Psoas muscle (tissue), 8 donors: ENCODE measurements around the gene AUTS2. TPM values are rescaled to one million over a fixed set of nuclear protein-coding genes. Genes with fewer than 3 reads are reported as not detected.

Source experiments
- ATAC-seq, 4 donors: fragments of 200-7000 bp; cut with Tn5 transposase; one replicate each; pipeline ENCODE4 v1.9.1; 2020; ENCODE audit warnings: moderate library complexity in 3 of 4, mild to moderate bottlenecking in 2 of 4
- DNase-seq, 2 donors: peaks; one replicate each; pipeline ENCODE4 v3.0.0-alpha.2; 2020
- H3K27ac ChIP-seq: fragments of 200-600 bp; one replicate; pipeline ENCODE4 v1.8.0; 2022
- H3K27me3 ChIP-seq, 3 donors: fragments of 200-600 bp in 1 of 3; one replicate each; pipeline versions ENCODE4 v1.6.1 to v1.8.0; 2013 to 2022; ENCODE audit warnings: low read length in 2 of 3, mild to moderate bottlenecking in 2 of 3, moderate library complexity in 1 of 3; ENCODE audit not compliant: insufficient read depth in 3 of 3
- H3K36me3 ChIP-seq, 2 donors: fragments of 200-600 bp in 1 of 2; one replicate each; pipeline versions ENCODE4 v1.6.1 to v1.8.0; 2013 to 2022; ENCODE audit warnings: low read depth in 1 of 2, mild to moderate bottlenecking in 1 of 2, moderate library complexity in 1 of 2; ENCODE audit not compliant: insufficient read depth in 1 of 2
- H3K4me1 ChIP-seq: fragments of 200-600 bp; one replicate; pipeline ENCODE4 v1.8.0; 2022
- H3K4me3 ChIP-seq: fragments of 200-600 bp; one replicate; pipeline ENCODE4 v1.8.0; 2022; ENCODE audit warnings: mild to moderate bottlenecking
- H3K9me3 ChIP-seq: fragments of 200-600 bp; one replicate; pipeline ENCODE4 v1.8.0; 2022
- CTCF ChIP-seq: fragments of 200-600 bp; IDR thresholded peaks from one replicate; pipeline ENCODE4 v1.8.0; 2022; ENCODE audit warnings: antibody characterized with exemption
- WGBS, 3 donors: extraction: QIAGEN DNeasy Blood & Tissue Kit; methylation state at CpG; one replicate each; pipeline versions ENCODE4 v1.1.6 to v1.1.7; 2013; 5-methylcytosine and 5-hydroxymethylcytosine counted together
- intact Hi-C, 2 donors: fragments of 100-400 bp; cut with DNase I; formaldehyde crosslinking; loops; one replicate each; pipeline versions ENCODE4 v1.11.0 to v1.14.2; 2022
- polyA plus RNA-seq, 3 donors: library from polyadenylated mRNA; stranded (reverse); fragments of 200-250 nt; gene quantifications; one replicate each; pipeline ENCODE4 v1.2.3, GENCODE V29; 2013
- total RNA-seq, 4 donors: library from RNA; stranded (reverse); fragmentation: NEBNext Ultra II Directional in 2 of 4; extraction: Animal tissue kit (Norgen Biotek cat#: 25700) in 2 of 4; gene quantifications; one replicate each; pipeline versions ENCODE4 v1.2.1 to v1.2.4, GENCODE V29; 2021 to 2023
- donor health status: healthy with polysubstance abuse.
- donor health status: DM: no; HTN: no; CAD: no; lungs with moderate emphysema.
- donor health status: Bipolar disorder and iron deficiency.
- donor health status: healthy.
- donor health status: DM: yes; HTN: yes; CAD: no.
- donor health status: DM: no; HTN: no; CAD: no.
- donor health status: DM: no; HTN: no; CAD: no.
- donor health status: DM: yes; HTN: yes; CAD: no.

Gene AUTS2
- total and polyA plus RNA-seq, 7 donors: 5.0 to 33.5 (median 14.3) TPM

- peaks cover 14% of the 10 kb centered on the region for H3K4me1 ChIP-seq
- no peaks in the 10 kb centered on the region for H3K9me3 ChIP-seq
- no peak overlapping the region for H3K27ac ChIP-seq
- H3K27me3 ChIP-seq: no peaks in the 10 kb centered on the region
- H3K4me3 ChIP-seq: no peak overlapping the region
- no peaks in the 10 kb centered on the region for H3K36me3 ChIP-seq
- DNase-seq (no peak), ATAC-seq (no peak)
- 92 to 93% (median 93%) methylated on average over 10 of the region's 10 CpGs for WGBS, 3 donors
- no peak for TF ChIP-seq CTCF
- intact Hi-C loops: no loop called here
These were observed 990.1 kb downstream of the AUTS2 start for GRCh38 chr7:70588191-70588921.

GRCh38 chr7:70589010-70589409 lies 990.7 kb downstream of the AUTS2 start:
- Histone ChIP-seq H3K9me3 (no peaks in the 10 kb centered on the region), H3K27ac (no peak overlapping the region), H3K27me3 (no peaks in the 10 kb centered on the region), H3K4me1 (peaks cover 8% of the 10 kb centered on the region), H3K4me3 (no peak overlapping the region), H3K36me3 (no peaks in the 10 kb centered on the region)
- intact Hi-C loops: no loop called here
- DNase-seq (no peak), ATAC-seq (no peak)
- TF ChIP-seq CTCF: no peak
- WGBS, 3 donors: 90 to 93% (median 92%) methylated on average over 7 of the region's 7 CpGs

GRCh38 chr7:70589590-70589989 lies 991.3 kb downstream of the AUTS2 start:
- no peaks in the 10 kb centered on the region for H3K27me3 ChIP-seq
- no peaks in the 10 kb centered on the region for H3K36me3 ChIP-seq
- 90 to 94% (median 93%) methylated on average over 3 of the region's 3 CpGs for WGBS, 3 donors
- intact Hi-C loops: no loop called here
- H3K4me3 ChIP-seq: no peak overlapping the region
- no peaks in the 10 kb centered on the region for H3K9me3 ChIP-seq
- ATAC-seq (no peak), DNase-seq (no peak)
- peaks cover 3% of the 10 kb centered on the region for H3K4me1 ChIP-seq
- TF ChIP-seq CTCF: no peak
- no peak overlapping the region for H3K27ac ChIP-seq

GRCh38 chr7:70590126-70590854 lies 992.0 kb downstream of the AUTS2 start:
- Histone ChIP-seq H3K4me1 (no peaks in the 10 kb centered on the region), H3K27ac (no peak overlapping the region), H3K36me3 (no peaks in the 10 kb centered on the region), H3K4me3 (no peak overlapping the region), H3K27me3 (no peaks in the 10 kb centered on the region), H3K9me3 (no peaks in the 10 kb centered on the region)
- DNase-seq (no peak), ATAC-seq (no peak)
- intact Hi-C loops: no loop called here
- whole genome bisulfite sequencing, 3 donors: 94 to 95% (median 95%) methylated on average over 11 of the region's 11 CpGs
- no peak for TF ChIP-seq CTCF
